Activated CD4-positive, alpha-beta T cell treated with anti-CD3 and anti-CD28 coated beads for 4 hours (primary cell): Measurements from ENCODE around the gene LRRC61.
"Not testable (repeated sequence)": the region's sequence is repeated elsewhere in the genome, so short reads cannot be mapped to it uniquely, and the experiment has no call there.

Source experiments
- DNase-seq, 2 donors: peaks; one replicate each; pipeline ENCODE4 v3.0.0-alpha.2; 2020

LRRC61 gene

DNA sequence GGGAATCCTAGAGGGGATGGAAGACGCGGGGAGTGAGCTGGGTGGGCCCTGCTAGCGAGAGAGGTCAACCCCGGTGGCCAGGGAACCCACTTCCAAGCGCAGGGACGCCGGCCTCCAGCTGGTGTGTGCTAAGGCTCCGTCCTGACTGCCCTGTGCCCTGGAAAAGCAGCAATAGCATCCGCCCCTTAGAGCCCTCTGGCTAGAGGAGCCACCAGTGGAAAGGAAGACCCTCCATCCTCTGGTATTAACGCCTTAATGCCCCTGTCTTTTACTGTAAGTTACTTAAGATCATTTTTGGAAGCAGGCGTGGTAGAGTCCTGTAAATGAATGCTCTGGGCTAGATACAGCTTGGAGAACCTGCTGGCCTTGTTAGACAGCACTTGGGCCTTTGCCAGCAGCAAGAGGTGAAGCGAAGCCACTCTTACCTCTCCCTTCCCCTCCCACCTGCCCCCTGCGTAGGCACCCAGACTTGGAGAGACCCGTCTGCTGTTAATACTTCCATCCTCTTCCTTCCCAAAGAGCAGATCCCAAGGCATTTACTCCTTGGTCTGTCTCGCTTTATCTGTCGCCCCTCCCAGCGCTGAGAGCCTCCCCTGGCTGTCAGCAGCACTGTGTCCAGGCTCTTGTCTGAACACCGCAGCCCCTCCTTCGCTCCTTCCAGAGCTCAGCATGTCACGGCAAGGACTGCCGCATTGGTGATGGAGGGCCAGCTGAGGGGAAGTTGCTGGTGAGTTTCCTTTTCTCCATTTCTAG, 50.1 kb downstream of the LRRC61 start:
- no peak for DNase-seq

DNA sequence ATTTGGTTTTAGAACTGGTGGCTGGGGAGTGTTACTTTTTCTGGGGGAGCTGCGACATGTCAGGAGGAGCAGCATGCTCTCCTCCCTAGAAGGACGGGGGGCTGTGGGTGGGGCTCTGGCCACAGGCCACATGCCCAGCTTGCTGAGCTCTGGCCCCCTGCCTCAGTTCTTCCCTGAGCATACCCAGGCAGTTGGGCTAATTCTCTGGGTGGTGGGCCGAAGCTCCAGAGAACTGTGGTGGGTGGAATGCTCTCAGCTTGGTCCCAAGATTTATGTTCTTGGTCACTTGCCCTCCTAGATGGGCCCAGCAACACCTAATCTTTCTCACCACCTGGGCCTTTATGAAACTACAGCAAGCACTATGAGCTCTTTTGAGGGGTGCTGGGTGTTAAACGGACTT, 50.9 kb downstream of the LRRC61 start:
- DNase-seq = no peak

DNA sequence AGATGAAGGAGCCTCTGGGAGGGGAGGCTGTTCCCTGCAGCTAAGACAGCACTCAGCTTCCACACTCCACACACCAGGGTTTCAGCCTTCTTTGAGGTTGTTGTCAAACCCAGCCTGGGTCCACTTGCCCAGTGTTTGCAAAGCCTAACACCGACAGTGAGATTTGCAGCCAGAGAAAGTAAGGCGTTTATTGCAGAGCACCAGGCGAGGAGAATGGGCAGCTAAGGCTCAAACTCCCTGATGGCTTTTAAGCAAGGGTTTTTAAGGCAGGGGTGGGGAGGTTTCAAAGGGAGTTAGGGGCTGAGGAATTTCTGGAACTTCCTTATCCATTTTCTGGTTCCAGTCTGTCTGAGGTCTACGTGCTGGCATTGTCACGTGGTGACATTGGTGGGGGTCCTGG, 51.3 kb downstream of the LRRC61 start:
- DNase-seq = no peak

DNA sequence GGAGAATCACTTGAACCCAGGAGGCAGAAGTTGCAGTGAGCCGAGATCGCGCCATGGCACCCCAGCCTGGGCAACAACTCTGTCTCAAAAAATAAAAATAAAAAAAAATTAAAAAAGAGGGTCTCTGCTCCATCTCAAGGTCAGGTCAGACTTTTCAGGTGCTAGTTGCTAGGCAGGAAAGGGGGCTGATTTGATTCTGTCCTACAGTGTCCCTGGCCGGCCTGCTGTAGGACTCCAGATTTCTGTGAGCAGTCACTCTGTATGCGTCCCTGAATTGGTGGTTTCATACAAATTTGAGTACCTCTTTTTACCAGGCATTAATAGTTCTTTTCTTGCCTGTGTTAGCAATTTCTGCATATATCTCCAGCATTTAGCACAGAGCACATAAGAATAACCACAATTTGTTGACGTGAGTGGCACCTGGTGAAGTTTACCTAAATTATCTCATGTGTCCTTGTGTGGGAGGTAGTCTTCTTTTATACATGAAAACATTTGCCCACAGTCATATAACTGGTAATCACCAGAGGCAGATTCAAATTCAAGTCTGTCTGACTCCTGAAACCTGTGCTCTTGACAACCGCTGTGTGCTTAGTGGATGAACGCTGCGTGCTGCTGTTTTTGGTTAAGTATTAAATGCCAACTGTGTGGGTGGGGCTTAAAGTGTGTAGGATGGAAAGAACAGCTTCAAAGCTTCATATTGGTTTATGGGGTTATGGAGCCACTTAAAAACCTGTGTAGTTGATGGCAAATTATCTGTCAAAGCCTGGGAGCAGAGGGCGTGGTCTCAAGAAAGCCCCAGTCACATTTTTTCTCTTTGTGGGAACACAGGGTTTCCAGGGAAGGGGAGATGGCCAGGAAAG, 52.7 kb downstream of the LRRC61 start:
- peak; percentile 56 to 63 for DNase-seq

DNA sequence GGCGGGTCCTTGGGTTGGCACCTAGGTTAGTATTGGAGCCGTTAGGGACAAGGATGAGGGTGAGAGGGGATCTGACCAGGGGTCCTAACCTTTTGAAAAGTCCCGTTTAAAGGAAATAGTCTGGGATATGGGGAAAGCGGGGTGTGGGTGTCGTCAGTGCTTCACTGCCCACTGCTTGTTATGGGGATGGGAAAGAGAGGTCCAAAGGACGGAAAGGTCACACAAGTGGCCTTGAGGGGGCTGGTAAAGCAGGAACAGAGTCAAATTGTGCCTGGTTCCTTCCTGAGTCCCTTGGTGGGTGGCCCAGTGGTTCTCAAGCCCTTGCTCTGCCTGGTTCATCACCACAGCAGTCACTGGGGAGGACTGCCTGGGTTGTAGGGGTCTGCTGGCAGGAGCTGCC, 53.4 kb downstream of the LRRC61 start:
- DNase-seq = no peak

DNA sequence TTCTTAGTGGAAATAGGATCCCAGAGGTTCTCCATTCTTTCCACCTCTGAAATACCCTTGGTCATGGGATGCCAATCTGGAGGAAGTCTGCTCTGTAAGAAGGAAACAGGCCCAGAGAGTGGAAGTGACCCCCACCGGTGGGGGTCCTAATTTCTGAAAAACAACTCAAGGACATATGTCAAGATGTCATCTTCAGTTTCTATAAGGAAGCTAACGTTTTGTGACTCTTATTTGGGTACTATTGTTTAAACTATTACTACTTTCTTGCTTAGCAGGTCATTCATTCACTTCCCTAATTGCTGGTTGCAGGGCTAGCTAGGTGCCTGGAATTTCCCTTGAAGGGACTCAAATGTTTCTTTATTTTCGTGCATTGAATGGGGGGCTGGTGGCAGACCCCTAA, 54.0 kb downstream of the LRRC61 start:
- DNase-seq = no peak

DNA sequence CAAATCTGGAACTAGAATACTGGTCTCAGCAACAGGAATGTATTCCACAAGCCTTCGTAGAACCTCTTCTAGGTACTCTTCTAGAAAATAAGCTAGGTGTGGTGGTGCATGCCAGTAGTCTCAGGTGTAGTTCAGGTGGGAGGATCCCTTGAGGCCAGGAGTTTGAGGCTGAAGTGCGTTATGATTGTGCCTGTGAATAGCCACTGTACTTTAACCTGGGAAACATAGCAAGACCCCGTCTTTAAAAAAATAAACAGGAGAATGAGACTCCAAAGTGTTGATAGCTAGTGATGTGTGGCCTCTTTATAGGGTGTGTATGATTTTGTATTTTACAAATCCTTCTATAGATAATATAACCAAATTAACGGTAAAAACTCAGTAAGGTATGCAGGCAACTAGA, 54.5 kb downstream of the LRRC61 start:
- no peak for DNase-seq

DNA sequence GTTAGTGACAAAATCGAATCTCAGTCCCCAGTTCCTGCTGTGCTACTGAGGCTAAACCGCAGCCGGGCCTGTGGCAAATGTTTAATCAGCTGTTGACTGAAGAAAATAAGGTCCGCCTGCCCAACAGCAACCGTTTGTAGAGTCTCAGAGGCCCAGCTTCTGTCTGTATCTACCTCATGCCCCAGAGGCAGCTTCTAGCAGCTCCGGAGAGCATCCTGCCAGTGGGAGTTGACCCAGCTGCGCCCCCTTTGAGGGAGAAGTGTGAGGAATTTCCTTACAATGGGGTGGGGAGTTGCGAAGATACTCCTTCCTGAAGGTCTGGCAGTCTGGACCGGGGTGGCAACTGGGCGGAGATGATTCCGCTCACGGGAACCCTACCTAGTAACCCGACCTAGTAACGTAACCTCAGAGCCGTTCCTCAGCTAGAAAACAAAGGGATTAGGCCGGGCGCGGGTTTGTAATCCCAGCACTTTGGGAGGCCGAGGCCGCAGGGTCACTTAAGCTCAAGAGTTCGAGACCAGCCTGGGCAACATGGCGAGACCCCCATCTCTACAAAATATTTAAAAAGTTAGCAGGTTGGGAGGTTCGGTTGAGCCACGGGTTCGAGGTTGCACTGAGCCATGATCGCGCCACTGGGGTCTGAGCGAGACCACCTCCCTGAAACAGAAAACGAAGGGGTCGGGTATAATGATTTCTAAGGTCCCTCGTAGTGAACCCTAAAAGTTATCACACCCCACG, 55.1 kb downstream of the LRRC61 start:
- DNase-seq = peak; percentile 31 to 33

DNA sequence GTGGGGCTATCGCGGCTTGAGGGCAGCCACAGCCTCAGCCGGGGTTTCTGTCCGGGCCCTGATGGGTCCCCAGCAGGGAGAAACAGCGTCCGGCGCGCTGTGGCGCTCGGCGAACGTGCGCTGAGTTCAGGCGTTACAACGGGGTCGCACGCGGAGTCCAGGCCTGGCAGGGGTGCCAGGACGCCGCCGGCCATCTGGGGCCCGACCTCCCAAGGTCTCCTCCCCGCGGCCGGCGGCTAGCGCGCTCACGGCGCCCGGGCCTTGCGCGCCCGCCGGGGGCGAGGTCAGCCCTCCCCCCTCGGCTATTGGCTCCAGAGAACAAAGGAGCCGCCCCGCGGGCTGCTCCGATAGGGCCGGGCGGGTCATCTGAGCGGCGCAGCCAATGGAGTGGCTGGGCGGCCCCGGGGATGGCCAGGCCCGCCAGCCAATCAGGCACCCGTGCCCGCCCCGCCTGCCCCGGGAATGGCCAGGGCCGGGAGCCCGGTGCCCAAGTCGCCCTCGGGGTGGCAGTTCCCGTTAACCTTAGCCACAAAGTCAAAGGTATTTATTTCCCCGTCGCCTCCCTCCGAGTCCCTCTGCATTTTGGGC, 55.8 kb downstream of the LRRC61 start, which contains the start of gene ZNF775:
Gene ZNF775, plus strand, starts transcription at position 478 of the 588 bp plus-strand sequence. CDS start 9,141 bp downstream, outside the sequence.
- peak; percentile 87 to 91 for DNase-seq

DNA sequence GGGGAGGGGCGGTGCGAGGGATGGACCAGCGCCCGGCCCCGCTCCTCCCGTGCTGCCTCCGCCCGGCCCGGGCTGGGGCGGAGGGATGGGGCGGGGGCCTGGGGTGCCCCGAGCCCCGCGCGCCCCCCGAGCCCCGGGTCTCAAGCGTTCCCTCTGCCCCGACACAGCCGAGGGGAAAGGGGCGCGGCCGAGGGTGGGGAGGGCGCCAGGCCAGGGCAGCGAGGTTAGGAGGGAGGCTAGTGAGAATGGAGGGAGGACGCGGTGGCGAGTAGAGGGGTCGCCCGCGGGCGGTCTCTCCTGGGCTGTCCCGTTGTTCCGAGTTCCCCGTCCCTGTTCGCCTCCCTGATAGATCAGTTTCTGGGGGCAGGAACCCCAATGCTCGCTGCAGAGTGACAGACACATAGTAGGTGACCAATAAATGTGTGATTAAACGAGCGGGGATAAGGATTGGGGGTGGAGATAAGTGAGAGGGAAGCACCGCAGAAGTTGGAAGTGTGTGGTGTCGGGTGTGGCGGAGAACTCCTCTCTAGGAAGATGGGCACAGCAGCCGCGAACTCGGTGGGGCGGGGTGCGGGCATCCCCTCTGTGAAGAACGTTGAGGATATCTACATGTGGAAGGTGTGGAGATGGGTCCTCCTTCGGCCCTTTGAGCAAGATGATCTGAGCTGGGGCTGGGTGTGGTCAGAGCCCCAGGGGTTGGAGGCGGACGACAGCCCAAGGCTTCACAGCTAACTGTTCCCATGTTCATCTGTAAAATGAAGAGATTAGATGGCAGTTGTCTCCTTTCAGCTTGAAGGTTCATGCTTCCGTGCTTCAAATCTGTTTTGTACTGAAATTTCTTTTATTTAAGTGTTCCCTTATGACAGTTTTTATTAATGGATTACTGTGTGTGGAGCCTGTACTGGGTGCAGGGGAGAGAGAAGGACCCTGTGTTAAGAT, 56.6 kb downstream of the LRRC61 start:
- DNase-seq = no peak

DNA sequence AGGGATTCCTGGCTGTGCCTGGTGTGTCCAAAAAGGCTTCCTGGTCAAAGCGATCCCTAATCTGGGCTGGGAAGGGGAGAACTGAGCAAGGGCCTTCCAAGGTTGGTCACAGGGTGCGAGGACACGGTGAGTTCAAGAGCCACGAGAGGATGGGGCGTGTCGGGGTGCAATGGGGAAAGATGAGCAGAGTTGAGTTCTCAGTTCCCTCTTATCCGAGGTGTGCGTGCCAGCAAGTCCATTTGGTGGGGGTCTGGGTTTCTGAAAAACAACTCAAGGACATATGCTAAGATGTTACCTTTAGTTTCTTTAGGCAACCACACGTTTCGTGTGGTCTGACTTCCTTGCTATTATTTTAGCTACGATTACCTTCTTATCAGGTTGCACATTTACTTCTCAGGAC, 57.3 kb downstream of the LRRC61 start:
- DNase-seq = no peak

DNA sequence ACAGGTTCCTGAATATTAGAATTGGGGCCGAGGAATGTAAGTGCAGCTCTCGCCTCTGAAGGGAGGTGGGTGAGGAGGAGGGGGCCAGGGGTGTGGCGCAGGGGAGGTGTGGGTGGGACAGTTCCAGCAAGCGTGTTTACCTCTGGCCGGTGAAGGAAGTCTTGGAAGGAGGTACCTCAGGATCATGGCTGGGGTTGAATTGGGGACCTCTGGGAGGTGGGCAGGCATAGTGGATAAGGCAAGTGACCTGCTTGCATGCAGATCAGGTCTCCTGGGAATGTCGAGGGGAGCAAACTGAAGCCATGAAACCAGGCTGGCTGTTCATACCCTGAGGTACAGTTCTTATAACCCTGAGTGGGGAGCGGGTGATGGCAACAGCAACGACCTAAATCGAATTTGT, 57.9 kb downstream of the LRRC61 start:
- no peak for DNase-seq

DNA sequence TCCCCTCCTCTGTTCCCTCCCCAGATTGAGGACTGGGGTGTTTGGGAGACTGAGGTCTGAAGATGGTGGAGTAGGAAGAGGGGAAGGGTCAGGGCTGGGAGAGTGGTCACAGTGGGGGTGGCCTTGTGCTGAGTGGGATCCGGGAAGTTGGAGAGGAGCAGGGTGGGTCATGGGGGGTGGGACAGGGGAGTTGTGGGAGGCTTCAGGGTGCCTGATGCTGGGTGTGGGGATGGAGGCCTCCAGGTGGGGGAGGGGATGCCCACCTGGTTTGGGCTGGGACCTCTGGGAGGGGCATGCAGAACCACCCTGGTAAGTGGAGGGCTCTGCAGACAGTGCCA, 58.6 kb downstream of the LRRC61 start:
- no peak for DNase-seq

DNA sequence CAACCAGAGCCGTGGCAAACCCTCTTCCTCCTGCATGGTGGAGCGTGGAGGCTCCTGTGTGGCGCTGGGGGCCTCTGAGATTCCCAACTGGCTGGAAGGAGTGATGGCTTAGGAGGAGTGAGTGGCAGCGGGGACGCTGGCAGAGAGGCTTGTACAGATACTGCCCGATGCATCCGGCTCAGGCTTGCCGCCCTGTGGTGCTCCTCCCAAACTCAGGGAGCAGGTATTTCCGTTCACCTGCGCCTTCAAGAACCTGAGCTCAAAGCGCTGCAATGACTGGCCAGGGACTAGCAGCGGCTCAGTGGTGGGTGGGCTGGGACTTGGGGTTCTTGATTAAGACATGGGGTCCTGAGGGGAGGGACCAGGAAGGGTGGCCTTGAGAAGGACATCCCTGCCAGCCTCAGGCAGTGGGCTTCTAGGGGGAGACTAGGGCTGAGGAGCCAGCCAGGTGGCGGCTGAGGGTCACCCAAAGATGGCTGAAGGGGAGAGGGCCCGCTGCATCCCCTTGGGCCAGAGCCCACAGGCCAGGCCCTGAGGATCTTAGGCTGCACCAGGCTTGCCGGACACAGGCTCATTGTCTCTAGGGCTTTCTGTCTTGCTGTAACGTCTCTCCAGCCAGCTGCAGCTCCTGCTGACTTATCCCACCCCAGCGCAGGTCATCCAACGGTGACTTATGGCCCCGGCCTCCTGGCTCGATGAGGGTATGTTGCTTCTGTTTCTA, 59.1 kb downstream of the LRRC61 start:
- no peak for DNase-seq

DNA sequence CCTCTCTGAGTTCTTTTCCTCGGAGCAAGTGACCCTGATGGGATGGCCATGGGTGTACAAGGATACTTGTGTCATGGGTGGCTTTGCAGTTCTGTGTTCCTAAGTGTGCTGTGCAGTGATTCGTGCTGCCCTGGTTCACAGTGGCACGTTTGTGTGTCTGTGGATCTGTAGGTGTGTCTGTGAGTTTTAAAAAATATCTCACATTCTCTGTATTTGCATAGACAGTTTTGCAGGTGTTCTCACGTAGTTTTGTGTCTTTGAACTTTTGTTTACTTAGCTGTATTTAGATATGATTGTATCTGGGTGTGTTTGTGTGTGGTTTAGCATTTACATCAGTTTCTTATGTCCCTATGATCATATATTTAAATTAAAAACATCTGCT, 59.7 kb downstream of the LRRC61 start:
- DNase-seq = no peak

DNA sequence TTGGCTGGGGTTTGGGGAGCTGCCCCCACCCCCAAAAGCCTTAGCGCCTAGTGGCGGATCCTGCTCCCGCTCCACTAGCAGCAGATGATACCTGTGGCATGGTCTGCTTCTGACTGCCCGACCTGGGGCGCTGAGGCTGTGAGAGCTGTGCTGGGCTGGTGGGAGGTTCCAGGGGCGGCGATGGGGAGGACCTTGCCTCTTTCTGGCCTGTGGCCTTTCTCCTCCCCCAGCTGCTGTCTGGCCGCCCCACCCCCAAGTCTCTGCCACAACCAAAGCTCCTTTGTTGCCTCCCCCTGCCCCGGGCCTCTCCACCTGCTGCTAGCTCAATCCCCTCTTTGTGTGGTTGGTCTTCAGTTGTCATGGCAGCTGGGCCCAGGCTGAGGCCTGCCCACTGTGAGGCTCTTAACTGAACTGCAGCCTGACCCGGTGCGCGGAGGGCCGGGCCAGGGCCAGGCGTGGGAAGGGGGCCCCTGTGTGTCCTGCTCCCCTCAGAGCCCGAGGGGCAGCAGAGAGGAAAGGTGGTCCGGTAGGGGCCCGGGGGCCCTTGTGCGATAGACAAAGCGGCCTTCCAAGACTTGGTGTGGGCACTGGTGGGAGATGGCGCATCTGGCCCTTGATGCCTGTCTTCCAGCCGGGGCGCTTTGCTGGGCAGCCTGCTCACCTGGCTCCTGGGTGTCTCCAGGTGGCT, 60.7 kb downstream of the LRRC61 start:
- no peak for DNase-seq

DNA sequence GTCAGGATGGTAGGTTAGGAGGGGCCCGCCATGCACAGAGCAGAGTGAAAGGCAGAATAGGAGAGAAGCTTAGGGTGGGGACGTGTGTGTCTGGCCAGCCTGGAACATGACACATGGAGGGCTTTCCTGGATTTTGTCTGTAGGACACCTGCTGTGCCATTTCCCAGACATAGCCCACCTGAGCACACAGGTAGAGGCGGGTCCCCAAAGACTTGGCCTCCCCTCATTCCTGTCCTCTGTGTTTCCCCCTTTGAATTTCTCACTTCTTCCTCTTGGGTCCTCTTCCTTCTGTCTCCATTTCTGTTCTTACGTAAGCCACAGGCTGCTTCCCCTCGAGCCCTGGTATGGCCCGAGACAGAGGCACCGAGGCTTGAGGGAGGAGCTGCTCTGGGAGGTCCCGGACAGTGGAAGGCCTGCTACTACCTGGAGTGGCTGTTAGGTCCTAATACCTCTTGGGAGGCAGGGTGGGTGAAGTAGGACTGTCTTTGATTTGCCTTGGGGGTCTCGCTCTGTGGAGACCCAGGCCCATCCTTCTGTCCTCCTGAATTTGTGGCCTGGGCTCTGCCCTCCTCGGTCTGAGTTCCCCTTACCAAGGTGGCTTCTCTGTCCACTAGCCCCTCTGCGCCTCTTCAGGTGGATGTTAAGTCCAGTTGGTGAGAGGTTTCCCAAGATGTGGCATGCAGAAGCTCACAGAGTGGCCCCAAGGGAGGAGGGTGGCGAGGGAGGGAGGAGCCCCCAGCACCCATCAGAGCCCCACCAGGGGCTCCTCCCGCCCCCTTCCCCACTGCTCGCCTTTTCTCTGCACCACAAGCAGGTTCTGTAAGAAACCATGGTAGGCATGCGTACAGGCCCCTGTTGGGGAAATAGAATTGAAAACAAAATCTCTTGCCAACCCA, 61.5 kb downstream of the LRRC61 start:
- DNase-seq = no peak

DNA sequence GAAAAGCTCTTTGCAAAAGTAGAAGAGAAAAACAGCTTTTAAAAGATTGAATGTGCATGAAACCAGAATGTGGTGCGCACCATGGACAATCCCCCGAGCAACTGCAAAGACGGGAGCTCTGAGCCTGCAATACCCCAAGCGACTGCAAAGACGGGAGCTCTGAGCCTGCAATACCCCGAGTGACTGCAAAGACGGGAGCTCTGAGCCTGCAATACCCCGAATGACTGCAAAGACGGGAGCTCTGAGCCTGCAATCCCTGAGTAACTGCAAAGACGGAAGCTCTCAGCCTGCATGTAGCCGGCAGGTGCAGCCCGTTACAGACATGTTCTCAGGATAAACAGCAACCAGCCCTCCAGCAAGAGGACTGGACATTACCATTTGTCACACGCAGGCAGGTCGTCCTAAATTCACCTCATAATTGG, 62.2 kb downstream of the LRRC61 start:
- no peak for DNase-seq

DNA sequence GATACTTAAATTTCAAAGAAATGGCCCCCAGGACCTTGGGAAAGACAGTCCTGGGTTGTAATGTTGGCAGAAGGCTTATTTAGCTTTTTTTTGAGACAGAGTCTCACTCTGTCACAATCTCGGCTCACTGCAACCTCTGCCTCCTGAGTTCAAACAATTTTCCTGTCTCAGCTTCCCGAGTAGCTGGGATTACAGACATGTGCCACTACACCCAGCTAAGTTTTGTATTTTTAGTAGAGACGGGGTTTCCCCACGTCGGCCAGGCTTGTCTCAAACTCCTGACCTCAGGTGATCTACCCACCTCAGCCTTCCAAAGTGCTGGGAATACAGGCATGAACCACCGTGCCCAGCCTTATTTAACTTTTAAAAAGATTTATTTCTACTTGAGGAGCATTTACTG, 62.7 kb downstream of the LRRC61 start:
- DNase-seq = not testable (repeated sequence)
